BJ (cell line): ENCODE results near the gene WHRN. TPM values are rescaled to one million over a fixed set of nuclear protein-coding genes. Genes with fewer than 3 reads are reported as not detected.

Experiments used
- CTCF ChIA-PET: fragments of 350-600 bp; formaldehyde crosslinking; extraction: SDS; loops from one replicate; lab custom pipeline; 2021; ENCODE audit warnings: antibody characterized with exemption, inconsistent platforms; lab: Yijun Ruan, JAX
- POLR2A ChIA-PET: fragments of 300-600 bp; sonication (Branson Sonifier 250); formaldehyde crosslinking; extraction: SDS; loops from one replicate; lab custom pipeline; 2021; ENCODE audit warnings: antibody characterized with exemption; lab: Charles Lee
- DNase-seq: peaks from one replicate; pipeline ENCODE4 v3.0.0-alpha.2; 2011; ENCODE audit warnings: low read depth
- H3K27me3 ChIP-seq: 2 replicates; pipeline ENCODE4 v1.6.0; 2011; ENCODE audit warnings: low read length; ENCODE audit not compliant: control insufficient read depth, insufficient read depth
- H3K36me3 ChIP-seq: 2 replicates; pipeline ENCODE4 v1.5.1; 2011; ENCODE audit warnings: low read length; ENCODE audit not compliant: control insufficient read depth, insufficient read depth
- H3K4me3 ChIP-seq: 2 replicates; pipeline ENCODE4 v1.5.1; 2011; ENCODE audit warnings: low read depth, mild to moderate bottlenecking, control low read depth, low read length
- CTCF ChIP-seq: IDR thresholded peaks from 2 replicates; pipeline ENCODE4 v1.5.1; 2011; ENCODE audit warnings: low read depth, mild to moderate bottlenecking, control low read depth, inconsistent platforms, low read length, moderate library complexity; ENCODE audit not compliant: insufficient read depth
- polyA plus RNA-seq: library from polyadenylated mRNA; depleted of rRNA; stranded (reverse); fragments of >200 nt; gene quantifications from 2 replicates; pipeline ENCODE4 v1.2.3, GENCODE V29; 2011

WHRN gene
- polyA plus RNA-seq, 1 experiment = 1.5 TPM

DNA sequence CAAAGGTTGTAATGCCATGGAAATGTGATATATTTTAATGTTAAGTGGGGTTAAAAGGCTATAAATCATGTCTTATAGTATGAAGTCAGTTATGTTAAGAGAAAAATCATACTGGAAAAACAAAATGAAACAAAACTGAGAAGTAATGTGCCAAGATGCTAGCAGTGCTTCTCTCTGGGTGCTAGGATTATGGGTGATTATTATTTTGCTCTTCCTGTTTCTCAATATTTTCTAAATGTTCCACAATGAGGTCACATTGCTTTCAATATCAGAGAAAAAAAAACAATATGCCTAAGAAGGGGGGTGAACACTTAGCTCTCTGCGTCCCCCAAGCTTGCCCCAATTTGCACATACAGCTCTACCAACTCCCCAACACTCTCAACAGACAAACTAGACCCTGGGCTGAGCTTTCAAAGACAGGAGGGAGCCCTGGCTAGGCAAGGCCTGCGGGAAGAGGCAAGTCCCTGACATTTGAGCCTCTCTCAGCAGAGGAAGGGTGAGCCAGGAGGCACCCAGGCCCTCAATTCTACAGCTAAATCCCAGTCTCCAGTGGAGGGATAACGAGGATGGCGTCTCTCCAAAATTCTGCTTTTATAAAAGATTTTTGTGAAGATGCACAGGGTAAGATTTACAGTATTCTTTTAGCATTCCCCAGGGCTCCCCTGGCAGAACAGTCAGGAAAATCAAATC is 24.4 kb downstream of the WHRN start:
- Histone ChIP-seq H3K4me3 (no peak overlapping the region), H3K27me3 (no peaks in the 10 kb centered on the region; the same call in 1 of the 2 replicates), H3K36me3 (no peaks in the 10 kb centered on the region)
- TF ChIP-seq CTCF = no peak
- ChIA-PET CTCF (interaction anchor here (0.6 kb wide), 1 partner anchor 26 kb away, joined by 3 read pairs; no protein-coding TSS in a partner anchor), POLR2A (no interaction called here)
- no peak for DNase-seq

GRCh38 chr9:114478871-114479270 is 26.4 kb downstream of the WHRN start:
- H3K36me3 ChIP-seq = no peaks in the 10 kb centered on the region
- POLR2A ChIA-PET = no interaction called here
- H3K4me3 ChIP-seq = no peak overlapping the region
- no peak for TF ChIP-seq CTCF
- H3K27me3 ChIP-seq = no peaks in the 10 kb centered on the region; the same call in 1 of the 2 replicates
- DNase-seq = no peak
- CTCF ChIA-PET = no interaction called here

DNA sequence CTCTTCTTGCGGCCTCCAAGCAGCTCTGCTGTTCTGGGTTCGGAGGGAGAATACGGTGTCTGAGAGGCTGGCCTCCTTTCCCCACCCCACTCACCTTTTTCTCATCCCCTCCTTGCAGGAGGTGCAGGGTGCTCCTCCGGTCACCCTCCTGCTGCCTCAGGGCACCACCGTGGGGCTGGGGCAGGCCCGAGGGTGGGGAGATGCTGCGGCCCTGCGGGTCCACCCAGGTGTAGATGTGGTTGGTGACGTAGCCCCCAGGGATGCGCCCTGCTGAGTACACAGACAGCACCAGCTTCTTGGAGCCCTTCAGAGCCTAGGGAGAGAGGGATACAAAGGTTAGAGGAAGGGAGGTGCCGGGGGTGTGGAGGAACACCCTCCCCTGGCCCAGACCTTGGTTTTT is 26.8 kb downstream of the WHRN start:
- DNase-seq = no peak
- Histone ChIP-seq H3K4me3 (no peak overlapping the region), H3K36me3 (no peaks in the 10 kb centered on the region), H3K27me3 (no peaks in the 10 kb centered on the region; the same call in 1 of the 2 replicates)
- no peak for TF ChIP-seq CTCF
- POLR2A ChIA-PET = no interaction called here
- CTCF ChIA-PET = interaction anchor here (0.8 kb wide), 1 partner anchor 175 kb away, joined by 3 read pairs; no protein-coding TSS in a partner anchor

DNA sequence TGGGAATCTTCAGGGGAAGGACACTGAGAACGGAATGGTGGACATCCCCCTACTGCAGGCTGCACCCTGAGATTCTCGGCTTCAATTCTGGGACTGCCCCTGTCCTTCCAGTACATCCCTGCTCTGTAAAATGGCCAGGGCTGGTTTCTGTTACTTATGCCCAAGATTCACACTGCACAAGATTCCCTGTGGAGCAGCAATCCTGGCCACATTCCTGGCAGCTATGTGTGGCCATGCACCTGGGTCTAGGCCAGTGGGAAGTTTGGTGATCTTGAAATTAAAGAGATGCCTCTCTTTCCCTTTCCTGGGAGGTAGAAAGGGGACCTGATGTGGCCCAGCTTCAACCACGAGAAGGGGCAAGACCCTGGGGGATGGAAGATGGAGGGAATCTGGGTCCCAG is 27.6 kb downstream of the WHRN start:
- Histone ChIP-seq H3K27me3 (no peaks in the 10 kb centered on the region; the same call in 1 of the 2 replicates), H3K4me3 (no peak overlapping the region), H3K36me3 (no peaks in the 10 kb centered on the region)
- POLR2A ChIA-PET = no interaction called here
- no peak for TF ChIP-seq CTCF
- DNase-seq = no peak
- CTCF ChIA-PET = interaction anchor here (0.8 to 1.0 kb wide), 2 partner anchors 176 kb away, joined by 3 read pairs; no protein-coding TSS in a partner anchor

GRCh38 chr9:114476891-114477469 is 28.3 kb downstream of the WHRN start:
- CTCF ChIA-PET = interaction anchor here (1.0 kb wide), 1 partner anchor 176 kb away, joined by 3 read pairs; no protein-coding TSS in a partner anchor
- POLR2A ChIA-PET = no interaction called here
- Histone ChIP-seq H3K27me3 (no peaks in the 10 kb centered on the region; the same call in 1 of the 2 replicates), H3K4me3 (no peak overlapping the region), H3K36me3 (no peaks in the 10 kb centered on the region)
- DNase-seq = no peak
- no peak for TF ChIP-seq CTCF
